GM12872 (cell line): ENCODE data around the gene DUSP8.

Source experiments
- TF ChIP-seq, protein P1 (sequence below): IDR thresholded peaks from 3 replicates; pipeline ENCODE4 v1.5.1; 2011; ENCODE audit warnings: low read depth, mild to moderate bottlenecking, low read length, moderate library complexity; ENCODE audit not compliant: insufficient read depth

The DUSP8 gene

DNA sequence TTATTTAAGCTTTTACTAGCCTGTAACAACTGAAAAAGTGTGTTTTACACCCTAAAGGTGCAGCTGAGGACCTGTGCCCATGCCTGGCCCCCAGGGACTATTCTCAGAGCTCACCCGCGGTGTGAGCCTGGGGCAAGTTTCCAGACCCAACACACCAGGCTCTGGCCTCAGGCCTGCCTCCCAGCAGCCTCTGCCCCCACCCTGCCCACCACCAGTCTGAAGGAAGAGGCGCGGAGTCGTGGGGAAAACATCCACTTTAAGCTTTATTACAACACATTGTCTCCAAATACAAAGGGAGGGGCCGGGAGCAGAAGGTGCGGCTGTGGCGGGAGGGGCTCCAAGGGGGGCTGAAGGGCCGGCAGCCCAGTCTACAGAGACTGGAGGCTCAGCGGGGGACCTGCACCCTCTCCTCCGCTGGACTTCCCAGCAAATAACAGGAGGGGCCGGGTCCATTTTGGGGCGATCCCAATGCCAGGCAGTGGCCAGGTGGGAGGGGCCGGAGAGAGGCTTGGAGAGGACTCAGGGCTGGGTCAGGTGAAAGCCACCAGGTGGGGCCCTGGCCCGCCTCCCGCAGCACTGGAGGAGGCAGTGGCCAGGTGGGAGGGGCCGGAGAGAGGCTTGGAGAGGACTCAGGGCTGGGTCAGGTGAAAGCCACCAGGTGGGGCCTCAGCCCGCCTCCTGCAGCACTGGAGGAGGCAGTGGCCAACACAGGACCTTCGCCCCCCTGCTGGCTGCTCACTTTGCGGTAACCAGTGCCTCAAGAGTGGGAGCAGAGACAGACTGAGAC lies 18.1 kb downstream of the DUSP8 start:
- TF ChIP-seq, protein P1, sequence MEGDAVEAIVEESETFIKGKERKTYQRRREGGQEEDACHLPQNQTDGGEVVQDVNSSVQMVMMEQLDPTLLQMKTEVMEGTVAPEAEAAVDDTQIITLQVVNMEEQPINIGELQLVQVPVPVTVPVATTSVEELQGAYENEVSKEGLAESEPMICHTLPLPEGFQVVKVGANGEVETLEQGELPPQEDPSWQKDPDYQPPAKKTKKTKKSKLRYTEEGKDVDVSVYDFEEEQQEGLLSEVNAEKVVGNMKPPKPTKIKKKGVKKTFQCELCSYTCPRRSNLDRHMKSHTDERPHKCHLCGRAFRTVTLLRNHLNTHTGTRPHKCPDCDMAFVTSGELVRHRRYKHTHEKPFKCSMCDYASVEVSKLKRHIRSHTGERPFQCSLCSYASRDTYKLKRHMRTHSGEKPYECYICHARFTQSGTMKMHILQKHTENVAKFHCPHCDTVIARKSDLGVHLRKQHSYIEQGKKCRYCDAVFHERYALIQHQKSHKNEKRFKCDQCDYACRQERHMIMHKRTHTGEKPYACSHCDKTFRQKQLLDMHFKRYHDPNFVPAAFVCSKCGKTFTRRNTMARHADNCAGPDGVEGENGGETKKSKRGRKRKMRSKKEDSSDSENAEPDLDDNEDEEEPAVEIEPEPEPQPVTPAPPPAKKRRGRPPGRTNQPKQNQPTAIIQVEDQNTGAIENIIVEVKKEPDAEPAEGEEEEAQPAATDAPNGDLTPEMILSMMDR, result no peak

DNA sequence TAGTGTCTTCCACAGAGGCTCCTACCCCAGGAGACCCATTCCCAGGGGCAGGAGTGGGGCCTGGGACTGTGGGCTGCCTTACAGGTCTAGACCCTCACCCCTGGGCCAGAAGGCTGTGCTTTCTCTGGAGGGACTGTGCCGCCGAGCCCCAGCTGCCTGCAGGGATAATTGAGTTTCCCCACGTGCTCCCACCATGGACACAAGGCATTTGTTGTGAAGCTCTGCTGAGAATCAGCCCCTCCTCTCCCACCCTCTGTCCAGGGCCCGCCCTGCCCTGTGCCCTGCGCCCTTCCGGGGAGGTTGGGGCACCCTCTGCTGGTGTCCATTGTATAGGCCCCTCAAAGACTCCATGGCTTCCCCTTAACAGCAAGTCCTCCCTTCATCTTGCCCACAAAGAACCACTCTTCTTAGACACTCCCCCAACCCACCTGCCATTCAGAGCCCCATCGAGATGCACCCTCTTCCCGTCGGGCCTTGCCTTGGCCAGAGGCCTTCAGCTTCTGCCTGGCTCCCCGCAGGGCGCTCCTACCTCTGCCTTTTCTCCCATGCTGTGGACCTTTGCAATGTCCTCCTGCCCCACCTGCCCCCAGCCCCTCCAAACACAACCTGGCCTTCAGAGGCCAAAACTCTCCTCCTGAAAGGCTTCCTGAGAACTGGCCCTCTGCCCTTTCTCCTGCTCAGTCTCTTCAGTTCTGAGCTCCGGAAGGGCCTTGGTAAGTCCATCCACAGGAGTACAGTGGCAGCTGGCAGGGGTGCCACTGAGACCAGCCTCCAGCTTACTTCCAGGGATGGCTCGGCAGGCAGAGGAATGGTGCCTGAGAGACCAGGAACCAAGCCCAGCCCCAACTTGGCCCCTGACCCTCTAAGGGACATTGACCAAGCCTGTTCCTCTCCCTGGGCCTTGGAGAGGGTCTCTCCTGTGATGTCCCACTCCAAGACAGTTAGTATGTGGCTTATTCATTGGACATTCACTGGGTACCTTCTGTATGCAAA lies 22.4 kb downstream of the DUSP8 start:
- TF ChIP-seq, protein P1, result 0 out of 3 replicates have a peak, but pooled peaks have one; percentile 14

DNA sequence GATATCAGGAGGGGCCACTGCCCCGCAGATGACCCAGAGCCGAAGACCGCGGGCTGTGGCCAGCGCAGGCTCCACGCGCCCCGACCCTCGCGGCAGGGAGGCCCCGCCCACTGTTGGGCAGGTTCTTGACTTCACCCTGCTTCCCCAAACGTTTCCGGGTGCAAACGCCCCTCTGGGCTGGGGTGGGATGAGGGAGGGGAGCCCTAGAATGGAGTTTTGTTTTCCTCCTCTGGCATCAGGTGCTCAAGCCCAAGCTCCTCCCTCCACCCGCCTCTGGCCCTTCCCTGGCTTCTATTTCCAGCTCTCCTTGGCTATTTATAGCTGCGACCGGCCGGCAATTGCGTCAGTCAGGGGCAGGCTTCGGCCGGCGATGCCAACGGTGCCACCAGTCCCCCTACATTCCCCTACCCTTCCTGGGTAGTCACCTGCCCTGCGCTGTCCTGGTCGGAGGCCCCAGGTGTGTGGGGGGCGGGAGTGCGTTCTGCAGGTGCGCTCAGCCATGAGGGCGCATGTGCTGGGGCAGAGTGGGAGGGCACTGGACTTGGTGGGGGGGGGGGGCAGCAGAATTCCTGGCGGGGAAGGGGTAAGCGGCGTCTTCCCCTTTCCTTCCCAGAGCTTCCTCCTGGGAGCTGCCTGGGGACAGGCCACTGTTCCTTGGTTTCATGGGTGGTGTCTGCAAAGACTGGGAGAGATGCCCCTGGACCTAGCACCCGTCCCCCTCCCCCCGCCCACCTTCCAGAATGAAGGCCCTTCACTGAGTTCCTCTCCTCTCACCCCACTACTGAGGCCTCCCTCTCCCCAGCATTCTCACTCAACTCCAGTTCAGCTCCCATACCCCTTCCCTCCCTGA lies 23.6 kb downstream of the DUSP8 start:
- TF ChIP-seq, protein P1, result no peak

DNA sequence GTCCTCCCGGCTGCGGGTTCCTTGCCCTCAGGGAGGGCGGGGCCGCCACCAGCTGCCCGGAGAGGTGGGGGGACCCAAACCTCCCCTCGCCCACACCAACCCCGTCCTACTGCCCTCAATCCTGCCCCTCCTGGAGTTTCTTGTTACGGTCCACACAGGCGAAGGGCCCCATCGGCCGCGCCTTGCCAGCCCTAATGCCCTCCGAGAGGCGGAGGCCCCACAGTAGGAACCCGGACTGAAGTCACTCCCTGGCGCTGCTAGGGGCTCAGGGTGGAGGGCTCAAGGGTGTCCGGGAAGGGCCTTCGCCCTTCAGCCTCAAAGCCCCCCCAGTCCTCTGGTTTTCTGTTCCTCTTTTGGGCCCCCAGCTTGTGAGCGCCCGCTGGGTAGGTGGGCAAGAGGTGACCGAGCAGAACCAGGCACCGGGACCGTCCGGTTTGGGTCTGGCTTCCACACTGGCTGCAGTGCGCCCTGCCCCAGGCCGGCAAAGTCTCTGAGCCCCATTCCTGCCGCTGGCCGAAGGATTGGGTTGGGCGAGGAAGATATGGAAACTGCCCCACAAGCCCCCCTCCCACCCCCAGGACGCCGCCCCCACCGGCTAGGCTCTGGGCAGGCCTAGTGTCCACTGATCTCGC lies 24.5 kb downstream of the DUSP8 start:
- TF ChIP-seq, protein P1, result no peak

DNA sequence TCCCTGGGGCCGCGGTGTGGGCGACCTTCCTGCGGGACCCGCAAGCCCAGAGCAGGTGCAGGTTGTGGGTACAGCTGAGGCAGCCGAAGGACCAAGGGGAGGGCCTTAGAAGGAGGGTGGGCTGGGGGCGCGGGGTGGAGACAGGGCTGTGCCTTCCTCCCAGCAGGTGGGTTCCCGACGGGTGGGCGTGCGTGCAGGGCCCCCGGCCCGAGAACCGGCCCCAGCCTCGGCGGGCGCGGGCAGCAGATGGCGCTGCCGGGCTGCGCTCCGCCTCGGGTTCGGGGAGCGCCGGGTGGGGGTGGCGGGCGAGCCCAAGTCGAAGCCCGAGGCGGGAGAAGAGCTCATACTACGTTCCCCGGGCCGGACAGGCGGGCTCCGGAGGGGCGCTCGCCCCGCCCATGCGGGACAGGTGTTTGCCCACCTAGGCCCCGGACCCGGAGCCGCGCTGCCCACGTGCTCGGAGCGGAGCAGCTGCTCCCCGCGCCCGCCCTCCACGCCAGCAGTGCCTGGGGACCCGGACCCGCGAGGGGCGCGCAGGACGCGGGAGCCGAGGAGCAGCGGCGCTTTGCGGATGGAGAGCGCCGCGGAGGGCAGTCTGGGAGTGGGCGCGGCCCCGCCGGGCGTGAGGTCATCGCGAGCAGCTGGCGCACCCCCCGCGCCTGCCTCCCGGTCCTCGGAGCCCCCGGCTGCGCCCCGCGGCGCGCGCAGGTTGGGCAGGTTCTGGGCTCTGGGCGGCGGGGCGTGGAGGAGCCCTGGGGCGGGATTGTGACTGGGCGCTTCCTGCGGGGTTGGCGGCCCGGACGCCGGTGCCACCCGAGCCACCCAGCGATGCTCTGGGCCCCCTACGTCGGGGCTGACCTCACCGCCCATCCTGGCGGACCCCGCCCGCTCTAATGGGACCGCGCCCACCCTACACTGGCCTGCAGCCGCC lies 25.3 kb downstream of the DUSP8 start:
- TF ChIP-seq, protein P1, result peak; percentile 49; the same call in 1 of the 3 replicates

DNA sequence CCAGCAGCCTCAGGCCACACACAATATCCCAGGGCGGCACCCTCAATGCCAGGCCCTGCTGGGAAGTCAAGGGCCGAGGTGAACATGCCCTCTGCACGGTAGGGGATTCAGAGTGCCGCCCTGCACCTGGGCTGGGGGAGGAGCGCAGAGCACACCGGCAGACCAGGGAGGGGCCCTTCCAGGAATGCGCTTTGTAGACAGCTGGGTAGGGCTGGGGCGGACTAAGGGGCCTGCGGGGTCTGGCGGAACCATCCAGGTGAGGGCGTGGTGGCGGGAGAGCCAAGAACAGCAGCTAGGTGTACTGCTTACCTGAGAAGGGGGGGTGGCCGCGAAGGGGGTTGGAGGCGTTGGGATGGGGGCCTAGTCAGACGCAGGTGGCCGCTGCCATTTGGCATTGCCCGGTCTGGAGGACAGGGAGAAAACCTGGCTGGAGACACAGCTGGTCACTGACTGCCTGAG lies 26.0 kb downstream of the DUSP8 start:
- TF ChIP-seq, protein P1, result no peak
